ENCODE measurements around the gene HMMR. TPM values are rescaled to one million over a fixed set of nuclear protein-coding genes. Genes with fewer than 3 reads are reported as not detected.
"Not testable (repeated sequence)": the region's sequence is repeated elsewhere in the genome, so short reads cannot be mapped to it uniquely, and the experiment has no call there.

Gene HMMR, protein sequence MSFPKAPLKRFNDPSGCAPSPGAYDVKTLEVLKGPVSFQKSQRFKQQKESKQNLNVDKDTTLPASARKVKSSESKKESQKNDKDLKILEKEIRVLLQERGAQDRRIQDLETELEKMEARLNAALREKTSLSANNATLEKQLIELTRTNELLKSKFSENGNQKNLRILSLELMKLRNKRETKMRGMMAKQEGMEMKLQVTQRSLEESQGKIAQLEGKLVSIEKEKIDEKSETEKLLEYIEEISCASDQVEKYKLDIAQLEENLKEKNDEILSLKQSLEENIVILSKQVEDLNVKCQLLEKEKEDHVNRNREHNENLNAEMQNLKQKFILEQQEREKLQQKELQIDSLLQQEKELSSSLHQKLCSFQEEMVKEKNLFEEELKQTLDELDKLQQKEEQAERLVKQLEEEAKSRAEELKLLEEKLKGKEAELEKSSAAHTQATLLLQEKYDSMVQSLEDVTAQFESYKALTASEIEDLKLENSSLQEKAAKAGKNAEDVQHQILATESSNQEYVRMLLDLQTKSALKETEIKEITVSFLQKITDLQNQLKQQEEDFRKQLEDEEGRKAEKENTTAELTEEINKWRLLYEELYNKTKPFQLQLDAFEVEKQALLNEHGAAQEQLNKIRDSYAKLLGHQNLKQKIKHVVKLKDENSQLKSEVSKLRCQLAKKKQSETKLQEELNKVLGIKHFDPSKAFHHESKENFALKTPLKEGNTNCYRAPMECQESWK
- total RNA-seq (ENCODE audit: low replicate concordance): 144 and 225 TPM in 2 replicates

DNA sequence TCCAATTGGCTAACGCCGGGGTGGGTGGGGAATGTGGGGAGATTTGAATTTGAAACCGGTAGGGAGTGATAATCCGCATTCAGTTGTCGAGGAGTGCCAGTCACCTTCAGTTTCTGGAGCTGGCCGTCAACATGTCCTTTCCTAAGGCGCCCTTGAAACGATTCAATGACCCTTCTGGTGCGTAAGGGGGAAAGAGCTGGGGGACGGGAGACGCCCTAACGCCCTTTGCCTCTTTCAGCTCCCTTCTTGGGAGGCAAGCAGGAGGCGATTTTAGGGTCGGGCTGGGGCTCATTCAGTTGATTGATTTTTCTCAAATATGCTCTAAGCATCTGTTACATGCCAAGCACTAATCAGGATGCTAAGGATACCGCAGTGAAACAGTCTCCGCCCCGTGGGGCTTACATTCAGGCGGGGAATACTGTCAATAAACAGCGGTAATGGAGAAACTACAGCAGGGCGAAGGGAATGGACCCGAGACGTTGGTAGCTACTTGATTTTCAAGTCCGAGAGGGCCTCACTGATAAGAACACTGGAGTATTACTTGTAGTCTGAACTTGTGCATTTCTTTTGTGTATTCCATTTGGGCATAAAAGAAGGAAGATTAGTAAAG, at the start of gene HMMR:
TSS of gene HMMR (plus strand) at position 71 of the 610 bp plus-strand sequence. CDS start at position 132, 61 bp downstream.
- H3K9ac ChIP-seq: peak within 1 kb of the TSS; percentile 72

DNA sequence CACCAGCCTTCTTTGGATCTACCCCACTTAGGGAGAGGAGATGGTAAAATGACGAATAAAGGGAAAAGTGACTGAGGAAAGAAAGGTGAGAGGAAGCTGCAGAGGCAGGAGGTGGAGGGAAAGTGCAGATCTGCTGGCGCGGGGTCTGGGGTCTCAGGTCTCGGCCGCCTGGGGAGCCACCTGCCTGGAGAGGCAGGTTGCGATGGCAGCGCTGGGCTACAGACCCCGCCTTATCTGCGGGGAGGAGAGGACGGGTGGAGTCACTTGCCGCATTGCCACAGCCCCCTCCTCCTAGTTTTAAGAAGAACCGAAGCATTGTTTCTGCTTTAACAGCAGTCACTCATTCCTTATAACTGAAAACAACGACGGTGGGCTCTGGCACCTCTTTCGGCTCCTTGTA, 44.8 kb upstream of the HMMR start:
- not testable (repeated sequence) for H4K20me1 ChIP-seq (ENCODE audit: low read depth); H3K79me2 ChIP-seq (ENCODE audit: low read depth); H3K4me1 Mint-ChIP-seq; H3K27ac Mint-ChIP-seq; H3F3A ChIP-seq (ENCODE audit: low read depth); H3K27me3 ChIP-seq; H3K36me3 ChIP-seq; H3K36me3 Mint-ChIP-seq; H3K27me3 Mint-ChIP-seq (ENCODE audit: insufficient read depth, low read depth); H3K4me1 ChIP-seq; H3K9me3 ChIP-seq (ENCODE audit: low read depth); H3K9me3 Mint-ChIP-seq; H3K27ac ChIP-seq; H3K4me3 Mint-ChIP-seq; H3K9ac ChIP-seq
- peak; percentile 36 for DNase-seq (ENCODE audit: low spot score)
- H2AFZ ChIP-seq (replicated peaks): peak overlapping the region; percentile 88
- H3K4me2 ChIP-seq: peak overlapping the region; percentile 49
- peak overlapping the region; percentile 14 for H3K4me3 ChIP-seq

More for the DNA sequence above, at the start of gene HMMR:
- H3K27ac ChIP-seq: peak within 1 kb of the TSS; percentile 99
- H3F3A ChIP-seq (ENCODE audit: low read depth): peaks cover 34% of the 10 kb centered on the region
- H4K20me1 ChIP-seq (ENCODE audit: low read depth): no peaks in the 10 kb centered on the region
- peak within 1 kb of the TSS; percentile 83 for H2AFZ ChIP-seq (replicated peaks)
- peaks cover 18% of the 10 kb centered on the region for H3K4me1 ChIP-seq
- DNase-seq (ENCODE audit: low spot score): peak; percentile 59
- Mint-ChIP-seq H3K9me3 (no peaks in the 10 kb centered on the region), H3K4me1 (peaks cover 29% of the 10 kb centered on the region), H3K4me3 (peak within 1 kb of the TSS; percentile 95), H3K36me3 (peaks cover 15% of the 10 kb centered on the region), H3K27me3 (ENCODE audit: insufficient read depth, low read depth) (peaks cover 4% of the 10 kb centered on the region), H3K27ac (peak within 1 kb of the TSS; percentile 98)
- H3K4me3 ChIP-seq: peak within 1 kb of the TSS; percentile 69
- TF ChIP-seq EZH2phosphoT487 (IDR thresholded peaks at IDR 0.05): no peak
- no peak for TF ChIP-seq CTCF (IDR thresholded peaks at IDR 0.05)
- TF ChIP-seq EZH2 (IDR thresholded peaks at IDR 0.05): no peak
- peak within 1 kb of the TSS; percentile 92 for H3K4me2 ChIP-seq
- H3K36me3 ChIP-seq: peaks cover 28% of the 10 kb centered on the region
- H3K79me2 ChIP-seq (ENCODE audit: low read depth): peaks cover 85% of the 10 kb centered on the region
- no peaks in the 10 kb centered on the region for H3K27me3 ChIP-seq
- H3K9me3 ChIP-seq (ENCODE audit: low read depth): no peaks in the 10 kb centered on the region

GRCh38 chr5:163424836-163425235, 35.6 kb upstream of the HMMR start:
- Histone ChIP-seq H3K9ac (no peak overlapping the region), H3K27ac (no peak overlapping the region), H3F3A (ENCODE audit: low read depth) (peaks cover 2% of the 10 kb centered on the region), H3K27me3 (no peaks in the 10 kb centered on the region), H3K4me2 (no peak overlapping the region), H4K20me1 (ENCODE audit: low read depth) (no peaks in the 10 kb centered on the region), H3K79me2 (ENCODE audit: low read depth) (no peaks in the 10 kb centered on the region), H3K4me3 (no peak overlapping the region), H3K4me1 (no peaks in the 10 kb centered on the region), H2AFZ (replicated peaks) (no peak overlapping the region), H3K9me3 (ENCODE audit: low read depth) (no peaks in the 10 kb centered on the region), H3K36me3 (no peaks in the 10 kb centered on the region)
- no peak for TF ChIP-seq EZH2phosphoT487 (IDR thresholded peaks at IDR 0.05)
- TF ChIP-seq CTCF (IDR thresholded peaks at IDR 0.05): no peak
- no peak for TF ChIP-seq EZH2 (IDR thresholded peaks at IDR 0.05)
- Mint-ChIP-seq H3K4me1 (no peaks in the 10 kb centered on the region), H3K36me3 (peaks cover 2% of the 10 kb centered on the region), H3K9me3 (no peaks in the 10 kb centered on the region), H3K27me3 (ENCODE audit: insufficient read depth, low read depth) (no peaks in the 10 kb centered on the region), H3K27ac (no peak overlapping the region), H3K4me3 (no peak overlapping the region)
- no peak for DNase-seq (ENCODE audit: low spot score)

DNA sequence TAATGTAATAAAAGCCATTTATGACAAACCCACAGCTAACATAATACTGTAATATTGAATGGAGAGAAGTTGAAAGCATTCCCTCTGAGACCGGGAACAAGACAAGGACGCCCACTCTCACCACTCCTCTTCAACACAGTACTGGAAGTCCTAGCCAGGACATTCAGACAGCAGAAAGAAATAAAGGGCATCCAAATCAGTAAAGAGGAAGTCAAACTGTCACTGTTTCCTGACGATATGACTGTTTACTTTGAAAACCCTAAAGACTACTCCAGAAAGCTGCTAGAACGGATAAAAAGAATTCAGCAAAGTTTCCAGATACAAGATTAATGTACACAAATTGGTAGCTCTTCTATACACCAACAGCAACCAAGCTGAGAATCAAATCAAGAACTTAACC, 34.3 kb upstream of the HMMR start:
- not testable (repeated sequence) for H3K27me3 ChIP-seq, H3K27ac Mint-ChIP-seq

More for the DNA sequence above, 34.3 kb upstream of the HMMR start:
- H3K79me2 ChIP-seq (ENCODE audit: low read depth); H3K36me3 Mint-ChIP-seq; H3K36me3 ChIP-seq; H3K27me3 Mint-ChIP-seq (ENCODE audit: insufficient read depth, low read depth); H3K4me3 ChIP-seq; H4K20me1 ChIP-seq (ENCODE audit: low read depth); H3K4me1 Mint-ChIP-seq; H3K9ac ChIP-seq; DNase-seq (ENCODE audit: low spot score); H3K27ac ChIP-seq; H3K9me3 Mint-ChIP-seq; H2AFZ ChIP-seq (replicated peaks); H3F3A ChIP-seq (ENCODE audit: low read depth); H3K4me1 ChIP-seq; H3K9me3 ChIP-seq (ENCODE audit: low read depth); H3K4me2 ChIP-seq; H3K4me3 Mint-ChIP-seq: not testable (repeated sequence)

All from neural progenitor cell (in vitro differentiated cells).